ENCODE results near the gene ATG9A. TPM values are rescaled to one million over a fixed set of nuclear protein-coding genes. Genes with fewer than 3 reads are reported as not detected.

The ATG9A gene
- total and polyA plus RNA-seq, 7 donors: 7.6 to 40.6 (median 29.6) TPM

GRCh38 chr2:219273937-219274336 is 44.5 kb upstream of the ATG9A start:
- intact Hi-C loops (cut with DNase I): no loop called here
- H3K27me3 ChIP-seq: no peaks in the 10 kb centered on the region
- H3K36me3 ChIP-seq: no peaks in the 10 kb centered on the region
- no peak for DNase-seq
- H3K4me1 ChIP-seq: peaks cover 0 to 28% (median 25%) of the 10 kb centered on the region in 4 donors
- H3K9me3 ChIP-seq: no peaks in the 10 kb centered on the region
- TF ChIP-seq EP300 (IDR thresholded peaks at IDR 0.05): no peak
- TF ChIP-seq POLR2AphosphoS5 (IDR thresholded peaks at IDR 0.05): no peak
- no peak for TF ChIP-seq CTCF (IDR thresholded peaks at IDR 0.05)
- TF ChIP-seq POLR2A (IDR thresholded peaks at IDR 0.05): no peak
- no peak overlapping the region for H3K4me3 ChIP-seq
- WGBS, 2 donors: 88 to 92% methylated on average over 3 of the region's 3 CpGs
- H3K27ac ChIP-seq: peak overlapping the region; percentile 64 to 89 (median 76)

GRCh38 chr2:219272995-219273394 is 43.6 kb upstream of the ATG9A start:
- TF ChIP-seq POLR2A (IDR thresholded peaks at IDR 0.05) (no peak), POLR2AphosphoS5 (IDR thresholded peaks at IDR 0.05) (no peak), EP300 (IDR thresholded peaks at IDR 0.05) (no peak), CTCF (IDR thresholded peaks at IDR 0.05) (no peak)
- WGBS, 2 donors: 75 to 76% methylated on average over 2 of the region's 2 CpGs
- no peak for DNase-seq
- Histone ChIP-seq H3K27me3 (no peaks in the 10 kb centered on the region), H3K4me3 (no peak overlapping the region), H3K36me3 (no peaks in the 10 kb centered on the region), H3K27ac (no peak overlapping the region), H3K4me1 (peaks cover 0 to 19% (median 16%) of the 10 kb centered on the region in 4 donors), H3K9me3 (no peaks in the 10 kb centered on the region)
- intact Hi-C loops (cut with DNase I): no loop called here

DNA sequence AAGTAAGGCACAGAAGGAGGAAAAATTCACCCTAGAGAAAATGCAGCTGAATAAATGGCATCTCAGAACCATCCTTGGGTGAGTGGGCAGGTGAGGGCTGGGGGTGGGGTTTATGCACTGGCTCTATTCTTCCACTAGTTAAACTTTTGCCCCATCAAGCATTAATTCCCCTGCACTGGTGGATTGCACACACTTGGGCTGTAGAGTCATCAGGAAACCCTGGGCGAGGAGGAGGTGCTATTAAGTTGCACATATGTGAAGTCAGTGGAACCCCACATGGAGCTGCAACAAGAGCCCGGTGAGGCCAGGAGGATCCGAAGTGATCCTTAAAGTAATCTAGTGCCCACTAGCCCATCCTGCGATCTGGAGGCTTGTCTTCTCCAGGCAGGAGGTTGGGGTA is 42.9 kb upstream of the ATG9A start:
- Histone ChIP-seq H3K4me1 (peaks cover 0 to 14% (median 11%) of the 10 kb centered on the region in 4 donors), H3K27me3 (no peaks in the 10 kb centered on the region), H3K36me3 (no peaks in the 10 kb centered on the region), H3K9me3 (no peaks in the 10 kb centered on the region), H3K27ac (no peak overlapping the region), H3K4me3 (no peak overlapping the region)
- intact Hi-C loops (cut with DNase I): no loop called here
- WGBS, 2 donors: 89% methylated on average over 4 of the region's 4 CpGs
- TF ChIP-seq EP300 (IDR thresholded peaks at IDR 0.05) (no peak), CTCF (IDR thresholded peaks at IDR 0.05) (no peak), POLR2A (IDR thresholded peaks at IDR 0.05) (no peak), POLR2AphosphoS5 (IDR thresholded peaks at IDR 0.05) (no peak)
- no peak for DNase-seq

DNA sequence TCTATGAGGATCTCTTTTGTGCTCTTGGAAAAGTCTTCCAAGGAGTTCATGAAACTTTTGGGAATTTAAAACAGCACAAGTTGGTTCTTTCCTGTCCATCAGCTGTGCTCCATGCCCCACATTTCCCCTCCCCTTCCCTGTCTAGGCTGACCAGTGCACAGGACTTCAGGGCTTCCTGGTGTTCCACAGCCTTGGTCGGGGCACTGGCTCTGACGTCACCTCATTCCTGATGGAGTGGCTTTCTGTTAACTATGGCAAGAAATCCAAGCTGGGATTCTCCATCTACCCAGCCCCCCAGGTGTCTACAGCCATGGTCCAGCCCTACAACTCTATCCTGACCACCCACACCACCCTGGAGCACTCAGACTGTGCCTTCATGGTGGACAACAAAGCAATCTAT is 41.6 kb upstream of the ATG9A start:
- Histone ChIP-seq H3K4me1 (peaks cover 0 to 14% (median 11%) of the 10 kb centered on the region in 4 donors), H3K4me3 (no peak overlapping the region), H3K36me3 (no peaks in the 10 kb centered on the region), H3K27ac (no peak overlapping the region), H3K9me3 (no peaks in the 10 kb centered on the region), H3K27me3 (no peaks in the 10 kb centered on the region)
- 88 to 91% methylated on average over 2 of the region's 2 CpGs for WGBS, 2 donors
- DNase-seq: no peak
- TF ChIP-seq POLR2A (IDR thresholded peaks at IDR 0.05): no peak
- no peak for TF ChIP-seq EP300 (IDR thresholded peaks at IDR 0.05)
- TF ChIP-seq POLR2AphosphoS5 (IDR thresholded peaks at IDR 0.05): no peak
- TF ChIP-seq CTCF (IDR thresholded peaks at IDR 0.05): no peak
- intact Hi-C loops (cut with DNase I): no loop called here

DNA sequence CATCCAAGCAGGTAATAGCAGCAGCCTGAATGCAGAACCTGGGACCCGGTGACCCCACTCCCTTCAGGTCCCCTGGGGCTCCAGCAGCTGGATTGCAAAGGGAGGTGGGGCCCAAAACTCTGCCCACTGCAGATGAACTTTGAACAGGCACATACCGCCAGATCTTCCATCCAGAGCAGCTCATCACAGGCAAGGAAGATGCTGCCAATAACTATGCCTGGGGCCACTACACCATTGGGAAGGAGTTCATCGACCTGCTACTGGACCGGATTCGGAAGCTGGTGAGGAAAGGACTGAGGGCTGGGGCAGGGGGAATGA is 40.6 kb upstream of the ATG9A start:
- H3K27ac ChIP-seq: no peak overlapping the region
- no peaks in the 10 kb centered on the region for H3K9me3 ChIP-seq
- TF ChIP-seq EP300 (IDR thresholded peaks at IDR 0.05) (no peak), POLR2AphosphoS5 (IDR thresholded peaks at IDR 0.05) (no peak), CTCF (IDR thresholded peaks at IDR 0.05) (no peak), POLR2A (IDR thresholded peaks at IDR 0.05) (no peak)
- WGBS, 2 donors: 62 to 79% methylated on average over 5 of the region's 5 CpGs
- intact Hi-C loops (cut with DNase I): no loop called here
- DNase-seq: no peak
- no peak overlapping the region for H3K4me3 ChIP-seq
- no peaks in the 10 kb centered on the region for H3K36me3 ChIP-seq
- H3K27me3 ChIP-seq: no peaks in the 10 kb centered on the region
- peaks cover 0 to 13% (median 11%) of the 10 kb centered on the region in 4 donors for H3K4me1 ChIP-seq

Measured in sigmoid colon (tissue), 7 donors.